Fibroblast of pulmonary artery (primary cell): Measurements from ENCODE around the gene FHOD3.
A peak's percentile ranks its signal among the peaks of the same experiment; 100 is the strongest.
"Not testable (repeated sequence)": the region's sequence is repeated elsewhere in the genome, so short reads cannot be mapped to it uniquely, and the experiment has no call there.

Experiments
- DNase-seq: peaks from one replicate; pipeline ENCODE4 v3.0.0-alpha.2; 2010; ENCODE audit warnings: low read depth
- H3K4me3 ChIP-seq: replicated peaks from 2 replicates; pipeline ENCODE4 v1.5.1; 2011; ENCODE audit warnings: low read depth, mild to moderate bottlenecking, control low read depth, low read length, moderate library complexity
- CTCF ChIP-seq: IDR thresholded peaks from 2 replicates; pipeline ENCODE4 v1.5.1; 2011; ENCODE audit warnings: mild to moderate bottlenecking, control low read depth, low read length, inconsistent platforms; ENCODE audit errors: missing control alignments

The FHOD3 gene

GRCh38 chr18:36718705-36719328 is 421.3 kb downstream of the FHOD3 start:
- TF ChIP-seq CTCF: no peak
- DNase-seq: peak; percentile 30

GRCh38 chr18:36719630-36720029 is 422.1 kb downstream of the FHOD3 start:
- TF ChIP-seq CTCF: no peak
- DNase-seq: no peak
- H3K4me3 ChIP-seq: no peak overlapping the region

More at GRCh38 chr18:36718705-36719328, 421.3 kb downstream of the FHOD3 start:
- H3K4me3 ChIP-seq: no peak overlapping the region

GRCh38 chr18:36721351-36721750 is 423.8 kb downstream of the FHOD3 start:
- H3K4me3 ChIP-seq: not testable (repeated sequence)

GRCh38 chr18:36724169-36724568 is 426.7 kb downstream of the FHOD3 start:
- H3K4me3 ChIP-seq: no peak overlapping the region
- TF ChIP-seq CTCF: no peak
- DNase-seq: no peak

More at GRCh38 chr18:36721351-36721750, 423.8 kb downstream of the FHOD3 start:
- DNase-seq: not testable (repeated sequence)

- no peak for TF ChIP-seq CTCF
- DNase-seq: peak; percentile 43
- no peak overlapping the region for H3K4me3 ChIP-seq
Observed at GRCh38 chr18:36724591-36725001, 427.1 kb downstream of the FHOD3 start.

GRCh38 chr18:36728345-36728744 is 430.8 kb downstream of the FHOD3 start:
- TF ChIP-seq CTCF: no peak

GRCh38 chr18:36729197-36729596 is 431.7 kb downstream of the FHOD3 start:
- H3K4me3 ChIP-seq: no peak overlapping the region
- no peak for TF ChIP-seq CTCF
- no peak for DNase-seq

More at GRCh38 chr18:36728345-36728744, 430.8 kb downstream of the FHOD3 start:
- no peak overlapping the region for H3K4me3 ChIP-seq
- no peak for DNase-seq
